Ascending aorta (tissue), 2 donors: Measurements from ENCODE around the gene CRHBP. TPM values are rescaled to one million over a fixed set of nuclear protein-coding genes. Genes with fewer than 3 reads are reported as not detected.

ENCODE experiments used
- DNase-seq, 2 donors: peaks; one replicate each; pipeline ENCODE4 v3.0.0-alpha.2; 2019; ENCODE audit warnings: low spot score in 2 of 2
- H3K27ac ChIP-seq, 2 donors: fragments of 200-600 bp; sonication (generic); one replicate each; pipeline ENCODE4 v1.5.1; 2016 to 2017; ENCODE audit warnings: mild to moderate bottlenecking in 1 of 2
- H3K27me3 ChIP-seq: fragments of 200-600 bp; sonication (generic); one replicate; pipeline ENCODE4 v1.5.1; 2017
- H3K36me3 ChIP-seq, 2 donors: fragments of 200-600 bp; sonication (generic); one replicate each; pipeline ENCODE4 v1.5.1; 2016
- H3K4me1 ChIP-seq, 2 donors: fragments of 200-600 bp; sonication (generic); one replicate each; pipeline ENCODE4 v1.5.1; 2016 to 2017; ENCODE audit warnings: mild to moderate bottlenecking in 1 of 2
- H3K4me3 ChIP-seq, 2 donors: fragments of 200-600 bp; sonication (generic); one replicate each; pipeline ENCODE4 v1.5.1; 2016 to 2017; ENCODE audit warnings: mild to moderate bottlenecking in 1 of 2
- H3K9me3 ChIP-seq, 2 donors: fragments of 200-600 bp; sonication (generic); one replicate each; pipeline ENCODE4 v1.5.1; 2016
- intact Hi-C: fragments of 100-400 bp; cut with DNase I; formaldehyde crosslinking; loops from one replicate; pipeline ENCODE4 v1.15.1; 2023
- total RNA-seq: library from RNA; depleted of rRNA; stranded (reverse); fragments of >200 nt; gene quantifications from one replicate; pipeline ENCODE4 v1.1.0, GENCODE V29; 2016
- TF ChIP-seq, protein P1 (sequence below), 3 experiments: fragments of 200-600 bp in 2 of 3; fragments of 450-650 bp in 1 of 3; sonication (generic) in 2 of 3; IDR thresholded peaks; one replicate each; pipeline ENCODE4 v1.5.1; 2016 to 2019; ENCODE audit warnings: antibody characterized with exemption in 3 of 3, mild to moderate bottlenecking in 1 of 3, moderate library complexity in 1 of 3

CRHBP gene
- total RNA-seq, 1 donor from 2014 or later, result 0.32 TPM

DNA sequence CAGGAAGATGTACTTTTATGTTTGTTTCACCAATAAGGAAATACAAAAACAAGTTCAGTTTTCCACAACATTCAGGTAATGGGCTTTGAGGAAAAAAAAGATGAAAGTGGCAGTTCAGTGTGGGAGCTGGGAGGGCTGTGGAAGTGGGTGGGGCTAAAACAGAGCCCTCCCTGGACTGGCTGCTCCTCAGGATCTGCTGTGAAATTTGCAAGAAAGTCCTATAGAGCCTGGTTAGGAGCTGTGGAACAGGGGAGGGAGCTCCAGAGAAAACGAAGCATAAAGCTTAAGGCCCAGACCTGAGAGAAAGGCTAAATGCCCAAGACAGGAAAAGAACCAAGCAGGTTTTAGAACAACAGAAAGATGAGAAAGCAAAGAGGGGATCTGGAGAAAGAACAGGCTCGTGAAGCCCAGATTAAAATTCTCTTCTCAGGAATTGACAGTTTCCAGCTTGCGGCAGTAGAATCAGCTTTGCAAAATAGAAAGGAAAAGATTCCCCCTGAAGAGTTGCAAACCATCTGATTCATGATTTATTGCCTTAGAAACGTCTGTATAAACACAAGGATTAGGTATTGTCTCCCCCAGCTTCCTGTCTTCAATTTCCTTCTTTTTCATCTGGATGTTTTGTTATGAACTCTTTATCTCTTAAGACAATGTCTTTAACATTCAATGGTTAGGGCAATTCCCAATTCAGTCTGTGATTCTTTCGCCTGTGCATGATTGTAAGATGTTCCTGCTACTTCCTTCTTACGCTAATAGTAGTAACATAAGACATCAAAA is 26.3 kb upstream of the CRHBP start:
- intact Hi-C loops, result no loop called here
- no peaks in the 10 kb centered on the region for H3K36me3 ChIP-seq
- H3K27me3 ChIP-seq, result no peaks in the 10 kb centered on the region
- no peak for DNase-seq
- H3K4me1 ChIP-seq, result no peaks in the 10 kb centered on the region
- H3K4me3 ChIP-seq, result no peak overlapping the region
- H3K27ac ChIP-seq, result no peak overlapping the region
- no peaks in the 10 kb centered on the region for H3K9me3 ChIP-seq
- TF ChIP-seq, protein P1, sequence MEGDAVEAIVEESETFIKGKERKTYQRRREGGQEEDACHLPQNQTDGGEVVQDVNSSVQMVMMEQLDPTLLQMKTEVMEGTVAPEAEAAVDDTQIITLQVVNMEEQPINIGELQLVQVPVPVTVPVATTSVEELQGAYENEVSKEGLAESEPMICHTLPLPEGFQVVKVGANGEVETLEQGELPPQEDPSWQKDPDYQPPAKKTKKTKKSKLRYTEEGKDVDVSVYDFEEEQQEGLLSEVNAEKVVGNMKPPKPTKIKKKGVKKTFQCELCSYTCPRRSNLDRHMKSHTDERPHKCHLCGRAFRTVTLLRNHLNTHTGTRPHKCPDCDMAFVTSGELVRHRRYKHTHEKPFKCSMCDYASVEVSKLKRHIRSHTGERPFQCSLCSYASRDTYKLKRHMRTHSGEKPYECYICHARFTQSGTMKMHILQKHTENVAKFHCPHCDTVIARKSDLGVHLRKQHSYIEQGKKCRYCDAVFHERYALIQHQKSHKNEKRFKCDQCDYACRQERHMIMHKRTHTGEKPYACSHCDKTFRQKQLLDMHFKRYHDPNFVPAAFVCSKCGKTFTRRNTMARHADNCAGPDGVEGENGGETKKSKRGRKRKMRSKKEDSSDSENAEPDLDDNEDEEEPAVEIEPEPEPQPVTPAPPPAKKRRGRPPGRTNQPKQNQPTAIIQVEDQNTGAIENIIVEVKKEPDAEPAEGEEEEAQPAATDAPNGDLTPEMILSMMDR (IDR thresholded peaks at IDR 0.05), result no peak

DNA sequence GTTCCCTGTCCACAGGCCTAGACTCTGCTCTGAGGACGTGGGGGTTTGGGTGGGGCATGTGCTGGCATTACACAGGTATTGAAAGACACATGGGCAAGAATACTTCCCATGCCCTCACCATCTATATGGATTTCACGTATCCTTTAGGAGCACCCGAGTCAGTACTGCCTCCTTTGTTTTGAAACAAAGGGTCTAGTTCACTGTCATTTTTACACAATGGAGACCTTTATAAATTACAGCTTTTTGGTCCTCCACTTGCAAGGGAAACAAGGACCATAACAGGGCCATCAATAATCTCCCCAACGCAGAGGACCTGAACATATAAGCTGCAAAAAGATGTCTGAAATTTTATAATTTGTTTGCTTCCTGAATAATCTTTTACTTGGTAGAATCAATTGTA is 24.9 kb upstream of the CRHBP start:
- Histone ChIP-seq H3K27me3 (no peaks in the 10 kb centered on the region), H3K4me3 (no peak overlapping the region), H3K9me3 (no peaks in the 10 kb centered on the region), H3K27ac (no peak overlapping the region), H3K4me1 (no peaks in the 10 kb centered on the region), H3K36me3 (no peaks in the 10 kb centered on the region)
- no peak for DNase-seq
- TF ChIP-seq, protein P1 (IDR thresholded peaks at IDR 0.05), result no peak
- intact Hi-C loops, result no loop called here

DNA sequence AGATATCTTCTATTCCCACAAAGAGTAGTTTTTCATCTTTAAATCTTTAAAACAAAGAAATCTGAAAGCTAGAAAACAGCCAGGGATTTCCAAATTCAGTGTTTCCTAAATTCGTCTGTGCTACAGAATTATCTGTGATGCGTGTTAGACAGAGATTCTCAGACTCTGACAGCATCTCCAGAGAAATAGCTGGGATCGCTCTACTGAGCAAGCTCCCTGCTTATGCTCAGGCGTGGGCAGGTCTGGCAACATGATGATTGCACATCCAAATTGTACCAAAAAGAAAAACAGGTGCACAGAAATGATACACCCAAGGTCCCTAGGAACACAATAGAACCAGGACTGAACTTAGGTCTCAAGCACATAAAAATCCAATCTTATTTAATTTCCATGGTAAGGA is 22.8 kb upstream of the CRHBP start:
- TF ChIP-seq, protein P1 (IDR thresholded peaks at IDR 0.05), result no peak
- Histone ChIP-seq H3K9me3 (no peaks in the 10 kb centered on the region), H3K27me3 (no peaks in the 10 kb centered on the region), H3K4me3 (no peak overlapping the region), H3K4me1 (no peaks in the 10 kb centered on the region), H3K27ac (no peak overlapping the region), H3K36me3 (no peaks in the 10 kb centered on the region)
- intact Hi-C loops, result no loop called here
- no peak for DNase-seq

DNA sequence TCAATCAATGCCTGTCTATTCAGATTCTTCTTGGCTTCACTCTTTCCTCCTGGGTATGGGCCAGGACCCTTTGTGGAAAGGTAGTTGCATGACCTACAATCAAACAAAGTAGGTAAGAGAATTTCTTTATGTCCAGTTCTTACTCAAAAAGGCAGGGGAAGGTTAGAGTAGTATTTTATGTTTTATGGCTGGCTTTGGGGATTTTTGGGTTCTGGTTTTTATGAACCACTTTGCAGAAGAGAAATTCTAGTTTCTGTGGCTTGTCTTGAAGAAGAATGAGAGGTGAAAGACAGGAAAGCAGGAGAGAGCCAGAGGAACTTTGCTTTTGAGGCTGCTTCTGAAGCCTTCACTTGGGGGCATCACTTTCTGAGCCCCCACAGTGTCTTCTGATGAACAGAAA is 14.7 kb upstream of the CRHBP start:
- Histone ChIP-seq H3K36me3 (no peaks in the 10 kb centered on the region), H3K27me3 (no peaks in the 10 kb centered on the region), H3K4me1 (no peaks in the 10 kb centered on the region), H3K9me3 (no peaks in the 10 kb centered on the region), H3K27ac (no peak overlapping the region), H3K4me3 (no peak overlapping the region)
- TF ChIP-seq, protein P1 (IDR thresholded peaks at IDR 0.05), result no peak
- DNase-seq, result no peak
- intact Hi-C loops, result no loop called here

DNA sequence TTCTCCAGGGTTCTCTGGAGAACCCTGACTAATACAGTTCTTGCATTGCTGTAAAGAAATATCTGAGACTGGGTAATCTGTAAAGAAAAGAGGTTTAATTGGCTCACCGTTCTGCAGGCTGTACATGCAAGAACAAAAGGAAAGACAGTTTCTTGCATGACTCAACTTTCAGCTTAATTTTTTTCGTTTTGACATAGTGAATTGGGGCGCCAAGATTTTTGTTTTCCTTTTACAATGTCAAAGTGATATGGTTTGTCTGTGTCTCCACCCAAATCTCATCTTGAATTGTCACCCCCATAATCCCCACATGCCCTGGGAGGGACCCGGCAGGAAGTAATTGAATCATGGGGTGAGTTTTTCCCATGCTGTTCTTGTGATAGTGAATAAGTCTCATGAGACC is 11.8 kb upstream of the CRHBP start:
- no peak for DNase-seq
- Histone ChIP-seq H3K4me1 (no peaks in the 10 kb centered on the region), H3K9me3 (no peaks in the 10 kb centered on the region), H3K4me3 (no peak overlapping the region), H3K36me3 (no peaks in the 10 kb centered on the region), H3K27me3 (no peaks in the 10 kb centered on the region), H3K27ac (no peak overlapping the region)
- intact Hi-C loops, result no loop called here
- TF ChIP-seq, protein P1 (IDR thresholded peaks at IDR 0.05), result no peak
